HG02642 (cell line): ENCODE data around the gene PPP2R5D.
A peak's percentile ranks its signal among the peaks of the same experiment; 100 is the strongest.

ENCODE experiments used
- ATAC-seq: cut with Tn5 transposase; IDR thresholded peaks from one replicate; pipeline ENCODE4 v1.9.1; 2021; ENCODE audit warnings: mild to moderate bottlenecking; ENCODE audit not compliant: unreplicated experiment, poor library complexity

PPP2R5D gene

DNA sequence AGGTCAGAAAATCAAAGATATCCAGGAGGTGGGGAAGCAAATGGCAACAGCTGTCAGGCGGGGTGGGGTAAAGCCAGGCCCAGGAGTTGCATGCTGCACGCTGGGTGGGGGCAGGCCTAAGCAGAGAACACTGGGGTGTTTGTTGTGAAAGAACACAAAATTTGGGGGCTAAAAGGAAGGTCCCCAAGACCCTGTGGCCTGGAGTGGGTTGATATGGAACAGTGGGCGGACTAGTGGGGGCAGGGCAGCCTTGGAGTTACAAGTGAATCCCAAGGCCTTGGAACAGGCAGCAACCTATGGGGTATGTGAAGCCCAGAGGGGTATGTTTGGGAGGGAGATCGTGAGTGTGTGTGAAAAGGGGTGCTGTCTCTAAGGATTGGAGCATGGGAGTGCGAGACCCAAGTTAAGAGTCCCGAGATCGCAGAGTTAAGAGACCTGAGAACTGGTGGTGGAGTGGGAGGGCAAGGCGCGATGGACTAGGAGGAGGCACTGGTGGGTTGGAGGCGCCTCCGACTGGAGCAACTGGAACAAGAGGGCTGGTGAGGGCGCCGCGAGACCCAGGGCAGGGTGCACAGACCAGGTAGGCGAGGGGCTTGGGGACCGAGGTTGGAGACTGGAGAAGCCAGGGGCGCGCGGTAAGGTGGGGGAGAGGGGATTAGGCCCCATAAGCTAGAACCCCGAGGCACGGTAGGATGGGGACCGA is 68.6 kb downstream of the PPP2R5D start:
- peak; percentile 14 for ATAC-seq

DNA sequence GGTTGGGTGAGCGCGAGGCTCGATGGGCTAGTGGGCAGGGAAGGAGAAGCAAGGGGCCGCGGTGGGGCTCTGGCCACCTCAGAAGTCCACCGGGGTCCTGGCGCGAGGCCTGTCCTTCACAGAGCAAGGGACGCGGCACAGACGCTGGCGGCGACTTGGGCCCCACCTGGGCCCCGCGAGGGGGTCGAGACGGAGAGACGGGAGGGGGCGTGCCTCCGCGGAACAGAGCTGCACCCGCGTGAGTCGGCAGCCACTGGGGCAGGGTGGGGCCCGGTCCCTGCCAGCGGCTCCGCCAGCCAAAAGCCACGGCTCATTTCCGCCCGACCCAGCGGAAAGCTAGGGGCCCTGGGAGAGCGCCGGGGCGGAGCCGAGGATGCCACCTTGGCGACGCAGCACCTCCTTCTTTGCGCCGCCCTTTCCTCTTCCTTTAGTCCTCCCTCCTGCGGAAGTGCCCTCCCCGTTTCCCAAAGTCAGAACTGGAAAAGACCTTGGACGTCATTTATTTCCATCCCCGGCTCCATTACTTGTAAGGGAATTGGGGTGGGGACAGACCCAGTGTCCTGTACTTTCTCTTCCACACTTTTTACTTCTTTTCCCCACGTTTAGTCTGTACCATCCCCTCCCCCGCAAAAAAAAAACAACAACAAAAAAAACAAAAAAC is 69.3 kb downstream of the PPP2R5D start, which contains the start of gene CUL7:
Gene CUL7, minus strand, starts transcription at position 307 of the 661 bp plus-strand sequence. CDS start 1,063 bp downstream, outside the sequence.
- peak; percentile 89 for ATAC-seq

DNA sequence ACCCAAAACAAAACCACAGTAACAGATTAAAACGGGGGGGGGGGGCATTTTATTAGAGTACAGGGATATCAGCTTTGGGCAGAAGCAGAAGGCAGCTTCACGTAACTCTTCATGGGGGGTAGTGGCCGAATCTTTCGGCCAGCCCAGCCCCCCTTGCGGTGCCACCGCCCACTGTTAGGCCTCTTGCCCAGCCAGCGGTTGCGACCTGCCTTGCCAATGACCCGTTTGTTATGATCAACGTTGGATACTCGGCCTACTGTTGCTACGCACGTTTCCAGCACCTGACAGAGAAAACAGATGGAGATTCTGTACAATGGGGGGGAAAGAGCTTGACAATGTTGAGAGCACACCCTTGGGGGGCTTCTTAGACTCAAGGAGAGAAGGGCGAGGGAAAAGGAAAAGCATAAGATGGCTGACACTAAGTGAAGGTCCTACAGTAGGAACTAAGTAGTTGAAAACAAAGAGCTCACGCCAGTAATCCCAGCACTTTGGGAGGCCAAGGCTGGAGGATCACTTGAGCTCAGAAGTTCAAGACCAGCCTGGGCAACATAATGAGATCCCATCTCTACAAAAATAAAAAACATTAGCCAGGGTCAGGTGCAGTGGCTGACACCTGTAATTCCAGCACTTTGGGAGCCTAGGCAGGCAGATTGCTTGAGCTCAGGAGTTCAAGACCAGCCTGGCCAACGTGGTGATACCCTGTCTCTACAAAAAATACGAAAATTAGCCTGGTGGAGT is 70.0 kb downstream of the PPP2R5D start:
- no peak for ATAC-seq

DNA sequence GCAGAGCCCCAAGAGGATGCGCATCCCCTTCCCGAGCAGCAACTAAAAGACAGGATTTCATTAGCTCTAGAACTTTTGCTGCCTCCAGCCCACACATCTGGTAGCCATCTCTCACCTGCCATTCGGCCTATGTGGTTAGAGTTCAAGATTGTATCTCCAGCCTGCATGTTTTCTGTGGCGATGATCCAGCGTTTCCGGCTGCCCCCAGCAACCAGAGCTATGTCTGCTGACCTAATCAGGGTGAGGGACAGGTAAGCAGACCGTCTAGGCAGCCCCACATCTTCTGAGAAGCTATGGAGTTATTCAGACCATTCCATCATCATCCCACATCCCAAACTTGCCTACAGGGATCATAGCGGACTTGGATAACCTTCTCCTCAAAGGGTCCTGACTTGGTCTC is 71.6 kb downstream of the PPP2R5D start:
- no peak for ATAC-seq

DNA sequence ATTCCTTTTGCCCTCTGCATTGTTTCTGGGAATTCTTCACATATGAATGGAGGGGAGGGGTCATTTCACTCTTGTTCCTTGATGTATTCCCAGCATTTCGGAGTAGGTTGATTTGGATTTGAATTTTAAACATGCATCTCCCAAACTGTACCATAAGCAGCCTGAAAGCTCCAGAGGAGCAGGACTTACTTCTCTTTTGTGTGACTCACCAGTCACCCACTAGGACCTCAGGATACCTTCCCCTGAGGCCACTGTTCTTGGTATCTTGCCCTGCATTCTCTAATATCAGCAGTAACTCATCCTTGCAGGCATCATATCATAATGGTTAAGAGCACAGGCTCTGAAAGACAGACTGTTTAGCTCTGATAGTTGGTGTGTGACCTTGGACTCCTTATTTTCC is 74.2 kb downstream of the PPP2R5D start:
- no peak for ATAC-seq

DNA sequence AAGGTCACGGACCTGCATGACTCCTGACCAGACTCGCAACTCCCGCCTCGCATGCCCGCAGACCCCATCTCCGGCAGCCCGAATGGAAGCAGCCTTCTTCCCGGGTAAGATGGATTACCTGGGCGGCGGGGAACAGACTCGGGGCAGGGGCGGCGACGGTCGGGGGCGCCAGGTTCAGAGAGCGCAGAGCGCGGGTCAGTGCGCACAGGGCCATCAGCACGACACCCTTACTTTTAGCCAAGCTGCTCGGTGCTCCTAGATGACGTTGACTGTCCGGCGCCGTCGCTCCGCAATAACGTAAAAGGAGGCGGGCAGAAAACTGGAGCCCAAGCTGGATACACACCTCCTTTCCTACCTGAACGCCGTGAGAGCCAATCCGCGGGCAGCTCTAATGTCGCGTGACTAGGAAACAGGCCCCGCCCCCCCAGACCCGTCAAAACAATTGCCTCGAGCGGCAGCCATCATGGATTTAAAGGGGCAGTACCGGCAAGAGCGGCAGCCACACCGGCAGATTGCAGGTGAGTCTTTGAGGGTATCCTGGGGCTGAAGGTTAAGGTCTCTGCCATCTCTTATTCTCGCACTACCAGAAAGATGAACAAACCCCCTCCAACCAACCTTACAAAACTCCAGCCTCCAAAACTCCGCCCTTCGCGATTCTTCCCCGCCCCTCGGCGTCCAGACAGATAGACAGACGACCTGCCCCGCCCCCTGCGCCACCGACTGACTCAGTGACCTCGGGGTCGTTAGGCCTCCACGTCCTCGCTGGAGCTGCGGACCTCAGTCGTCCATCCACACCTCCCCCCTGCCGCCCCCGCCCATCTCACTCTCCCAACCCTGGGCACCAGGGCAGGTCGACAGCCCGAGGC is 75.0 kb downstream of the PPP2R5D start, which contains the start of the genes KLC4 and MRPL2:
Gene KLC4, plus strand, starts transcription at position 464 of the 866 bp plus-strand sequence. CDS start 1,705 bp downstream, outside the sequence.
Gene MRPL2, minus strand, starts transcription at position 267 of the 866 bp plus-strand sequence. Its CDS starts 53 bp downstream, at position 214.
- ATAC-seq: peak; percentile 85

DNA sequence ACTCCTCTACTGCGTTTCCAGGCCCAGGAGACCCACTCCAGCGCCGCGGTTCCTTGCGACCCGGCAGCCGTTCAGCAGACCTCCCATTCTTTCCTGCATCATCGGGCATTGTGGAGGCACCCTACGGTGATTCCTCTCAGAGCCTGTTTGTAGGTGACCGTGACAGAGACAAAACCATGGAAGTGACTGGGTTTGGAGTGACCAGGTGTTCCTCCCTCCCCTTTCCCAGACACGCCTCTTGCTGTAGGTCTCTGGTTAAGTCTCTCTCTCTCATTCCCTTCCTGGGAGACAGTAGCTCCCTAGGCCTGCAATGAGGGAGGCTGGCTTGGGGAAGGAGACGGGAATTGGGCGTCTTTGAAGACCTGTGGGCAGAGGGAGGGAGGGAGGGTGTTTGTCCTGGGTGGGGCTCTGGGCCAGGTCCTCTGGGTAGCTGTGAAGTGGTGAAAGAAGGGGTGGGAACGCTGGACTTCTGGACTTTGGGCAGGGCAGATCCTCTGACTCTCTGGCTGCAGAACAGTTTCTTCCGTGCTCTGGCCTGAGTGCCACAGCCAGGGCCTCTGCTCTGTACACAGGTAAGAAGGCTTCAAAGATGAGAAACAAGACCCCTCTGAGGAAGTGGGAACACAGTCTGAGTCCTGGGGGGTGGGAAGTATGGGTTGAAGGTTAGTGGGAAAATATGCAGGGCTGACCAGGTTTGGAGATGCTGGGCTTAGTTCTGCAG is 75.8 kb downstream of the PPP2R5D start:
- peak; percentile 1 for ATAC-seq

DNA sequence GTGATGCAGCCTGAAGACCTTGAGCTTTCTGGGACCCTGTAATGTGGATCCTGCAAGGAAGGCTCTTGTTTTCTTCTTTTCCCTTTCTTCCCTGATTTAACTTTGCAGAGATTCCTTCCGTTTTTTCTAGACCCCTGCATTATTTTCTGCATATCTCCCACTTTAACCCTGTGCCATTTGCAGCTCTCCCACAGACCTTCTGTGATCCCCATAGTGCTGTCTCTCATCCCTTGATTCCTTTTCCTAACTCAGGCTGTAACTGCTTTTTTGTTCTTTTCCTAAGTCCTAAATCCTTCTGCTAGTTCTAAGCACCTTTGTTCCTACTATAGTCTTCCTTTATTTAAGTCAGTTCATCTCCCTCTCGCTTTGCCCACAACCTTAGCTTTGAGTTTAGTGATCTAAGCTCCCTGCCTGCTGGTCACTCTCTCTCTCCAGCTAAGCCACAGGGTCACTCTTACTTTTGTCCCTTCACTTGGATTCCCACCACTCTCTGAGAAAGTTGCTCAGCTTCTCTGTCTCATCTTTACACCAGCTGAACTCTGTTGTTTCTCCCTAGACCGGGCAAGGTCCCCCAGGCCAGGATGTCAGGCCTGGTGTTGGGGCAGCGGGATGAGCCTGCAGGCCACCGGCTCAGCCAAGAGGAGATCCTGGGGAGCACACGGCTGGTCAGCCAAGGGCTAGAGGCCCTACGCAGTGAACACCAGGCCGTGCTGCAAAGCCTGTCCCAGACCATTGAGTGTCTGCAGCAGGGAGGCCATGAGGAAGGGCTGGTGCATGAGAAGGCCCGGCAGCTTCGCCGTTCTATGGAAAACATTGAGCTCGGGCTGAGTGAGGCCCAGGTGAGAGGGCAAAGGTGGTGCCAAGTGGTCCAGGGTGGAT is 76.6 kb downstream of the PPP2R5D start:
- no peak for ATAC-seq

DNA sequence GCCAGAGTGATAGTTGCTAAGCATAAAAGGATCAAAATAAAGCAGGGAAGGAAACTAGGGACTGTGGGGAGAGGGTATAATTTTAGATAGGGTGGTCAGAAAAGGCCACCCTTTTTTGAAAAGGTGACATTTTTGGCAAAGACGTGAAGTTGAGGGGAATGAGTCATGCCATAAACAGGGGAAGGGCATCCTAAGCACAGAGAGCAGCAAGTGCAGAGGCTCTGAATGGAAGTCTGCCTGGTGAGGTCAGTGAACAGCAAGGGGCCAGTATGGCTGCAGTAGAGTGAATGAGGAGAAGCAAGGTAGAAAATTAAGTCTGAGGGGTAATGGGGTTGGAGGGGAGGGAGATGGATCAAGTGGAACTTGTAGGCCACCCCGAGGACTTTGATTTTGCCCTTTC is 77.5 kb downstream of the PPP2R5D start:
- ATAC-seq: no peak
